HepG2 (cell line): ENCODE measurements around the gene ZCCHC24. TPM values are rescaled to one million over a fixed set of nuclear protein-coding genes. Genes with fewer than 3 reads are reported as not detected.

Experiments
- CEBPB ChIP-seq: IDR thresholded peaks from 2 replicates; pipeline ENCODE4 v1.6.1; 2011; ENCODE audit warnings: low read depth, low read length, improper control_type of control experiment, borderline replicate concordance
- CHD4 ChIP-seq: fragments of 200-600 bp; sonication (generic); IDR thresholded peaks from 2 replicates; pipeline ENCODE4 v1.7.0; 2017; ENCODE audit warnings: mild to moderate bottlenecking, low read length, borderline replicate concordance
- CSRNP1 ChIP-seq: sonication (generic); formaldehyde crosslinking; IDR thresholded peaks from 2 replicates; pipeline ENCODE4 v1.8.1; 2023; ENCODE audit warnings: mild to moderate bottlenecking, missing genetic modification reagents
- GATAD2A ChIP-seq: IDR thresholded peaks from 2 replicates; pipeline ENCODE4 v1.6.1; 2016
- ISX ChIP-seq: sonication (generic); formaldehyde crosslinking; conservative IDR thresholded peaks from 2 replicates; pipeline ENCODE4 v1.5.0; 2020; ENCODE audit warnings: missing genetic modification reagents
- JUNB ChIP-seq: sonication (generic); formaldehyde crosslinking; IDR thresholded peaks from 2 replicates; pipeline ENCODE4 v1.8.0; 2022; ENCODE audit warnings: missing genetic modification reagents, mild to moderate bottlenecking, borderline replicate concordance
- NR2F2 ChIP-seq: IDR thresholded peaks from 2 replicates; pipeline ENCODE4 v1.6.1; 2012; ENCODE audit warnings: low read depth, inconsistent platforms, borderline replicate concordance
- RBM22 ChIP-seq: fragments of 200-400 bp; formaldehyde crosslinking; optimal IDR thresholded peaks from 2 replicates; pipeline ENCODE3; 2017; ENCODE audit warnings: mild to moderate bottlenecking, low read length, moderate library complexity
- SMAD1 ChIP-seq: sonication (generic); formaldehyde crosslinking; IDR thresholded peaks from 2 replicates; pipeline ENCODE4 v1.4.0; 2020; ENCODE audit warnings: missing genetic modification reagents, low read depth, mild to moderate bottlenecking, borderline replicate concordance
- YEATS2 ChIP-seq: sonication (generic); formaldehyde crosslinking; IDR thresholded peaks from 2 replicates; pipeline ENCODE4 v1.4.0; 2020; ENCODE audit warnings: missing genetic modification reagents, borderline replicate concordance
- ZKSCAN5 ChIP-seq: sonication (generic); formaldehyde crosslinking; IDR thresholded peaks from 2 replicates; pipeline ENCODE4 v1.5.1; 2020; ENCODE audit warnings: mild to moderate bottlenecking, missing genetic modification reagents
- ZKSCAN8 ChIP-seq: IDR thresholded peaks from 2 replicates; pipeline ENCODE4 v1.6.1; 2016; ENCODE audit warnings: borderline replicate concordance, missing genetic modification reagents, missing compliant biosample characterization
- ZMYM3 ChIP-seq: sonication (generic); formaldehyde crosslinking; IDR thresholded peaks from 2 replicates; pipeline ENCODE4 v1.5.1; 2020; ENCODE audit warnings: mild to moderate bottlenecking, missing genetic modification reagents
- ZNF333 ChIP-seq: sonication (generic); formaldehyde crosslinking; IDR thresholded peaks from 2 replicates; pipeline ENCODE4 v1.4.0; 2020; ENCODE audit warnings: mild to moderate bottlenecking, missing genetic modification reagents, borderline replicate concordance
- ZNF431 ChIP-seq: sonication (generic); formaldehyde crosslinking; IDR thresholded peaks from 2 replicates; pipeline ENCODE4 v1.9.0; 2022; ENCODE audit warnings: missing genetic modification reagents, low read depth, mild to moderate bottlenecking, borderline replicate concordance
- ZNF468 ChIP-seq: sonication (generic); formaldehyde crosslinking; IDR thresholded peaks from 2 replicates; pipeline ENCODE4 v1.8.0; 2022; ENCODE audit warnings: mild to moderate bottlenecking, moderate library complexity, missing genetic modification reagents
- ZNF775 ChIP-seq: sonication (generic); formaldehyde crosslinking; IDR thresholded peaks from 2 replicates; pipeline ENCODE4 v1.4.0; 2020; ENCODE audit warnings: missing genetic modification reagents, mild to moderate bottlenecking, moderate library complexity, borderline replicate concordance
- ZSCAN9 ChIP-seq: IDR thresholded peaks from 2 replicates; pipeline ENCODE4 v1.6.1; 2016; ENCODE audit warnings: borderline replicate concordance
- polyA plus RNA-seq, 8 experiments: library from polyadenylated mRNA; depleted of rRNA in 3 of 8; stranded (reverse) in 7 of 8; unstranded in 1 of 8; fragments of >200 nt; fragmentation: Illumina TruSeq in 4 of 8; extraction: Trizol in 4 of 8; gene quantifications; 2 replicates each; pipeline versions ENCODE4 v1.2.1 to v1.2.3, GENCODE V29; 2011 to 2016; ENCODE audit warnings: low read depth in 4 of 8, missing spikeins in 1 of 8, mixed read lengths in 1 of 8; ENCODE audit not compliant: insufficient read depth in 1 of 8
- total RNA-seq, 5 experiments: library from RNA; depleted of rRNA; stranded (reverse); fragments of >200 nt; fragmentation: Illumina TruSeq; extraction: Trizol; gene quantifications; 2 replicates each; pipeline ENCODE4 v1.2.3, GENCODE V29; 2016; ENCODE audit warnings: low read depth in 1 of 5
- TF ChIP-seq, protein P1 (sequence below): sonication (generic); formaldehyde crosslinking; IDR thresholded peaks from 2 replicates; pipeline ENCODE4 v1.5.1; 2020; ENCODE audit warnings: mild to moderate bottlenecking, missing genetic modification reagents, moderate library complexity
- TF ChIP-seq, protein P2 (sequence below): sonication (generic); formaldehyde crosslinking; IDR thresholded peaks from 2 replicates; pipeline ENCODE4 v1.4.0; 2020; ENCODE audit warnings: mild to moderate bottlenecking, missing genetic modification reagents

Gene ZCCHC24
- total and polyA plus RNA-seq, 2 of the 13 experiments (the other 11 are each of a cell fraction or from before 2014, with no cell fraction given) = 3.1 to 7.9 TPM

DNA sequence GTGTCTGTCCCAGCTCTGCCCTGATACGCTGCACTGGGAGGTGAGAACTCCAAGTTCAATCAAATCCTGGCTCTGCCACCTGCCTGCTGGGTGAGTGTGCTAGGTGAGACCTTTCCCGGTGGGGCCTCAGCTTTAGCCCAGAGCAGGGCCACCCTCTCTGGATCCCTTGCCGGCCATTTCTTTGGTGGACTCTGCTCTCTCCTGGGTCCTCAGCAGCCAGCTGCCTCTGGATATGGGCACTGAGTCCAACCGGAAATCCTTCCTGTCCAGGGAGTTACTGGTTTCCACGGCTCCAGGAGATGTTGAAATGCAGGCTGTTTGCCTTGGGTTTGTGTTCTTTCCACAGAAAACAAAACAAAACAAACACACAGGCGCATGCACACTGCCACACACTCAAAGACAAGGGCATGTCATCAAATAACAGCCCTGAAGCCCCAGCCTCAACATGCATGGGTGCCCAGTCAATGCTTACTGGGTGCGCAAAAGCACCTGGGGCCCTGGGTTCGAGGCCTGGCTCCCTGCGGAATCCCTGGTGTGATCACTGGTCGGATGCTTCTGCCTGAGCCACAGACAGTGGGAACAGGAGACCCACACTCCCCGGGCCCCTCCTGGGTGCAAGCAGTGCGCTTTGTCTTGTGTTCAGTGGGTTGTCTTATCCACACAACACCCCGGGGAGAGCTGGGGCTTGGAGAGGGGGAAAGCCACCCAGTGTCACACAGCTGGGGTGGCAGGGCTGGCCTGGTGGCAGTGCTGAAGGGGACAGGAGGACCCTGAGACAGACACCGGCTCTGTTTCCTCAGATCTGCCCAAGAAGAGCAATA lies 65.1 kb downstream of the ZCCHC24 start (continued):
- TF ChIP-seq YEATS2 (CRISPR knock-in tag) (peak; percentile 0; the same call in 1 of the 2 replicates), CEBPB (peak; percentile 90), SMAD1 (CRISPR knock-in tag) (0 out of 2 replicates have a peak, but pooled peaks have one; percentile 60), JUNB (CRISPR knock-in tag) (no peak), CSRNP1 (CRISPR knock-in tag) (no peak), RBM22 (no peak), ZKSCAN5 (CRISPR knock-in tag) (0 out of 2 replicates have a peak, but pooled peaks have one; percentile 26), ZMYM3 (CRISPR knock-in tag) (peak; percentile 77; the same call in 1 of the 2 replicates), ZSCAN9 (0 out of 2 replicates have a peak, but pooled peaks have one; percentile 80), CHD4 (0 out of 2 replicates have a peak, but pooled peaks have one; percentile 35), ZNF431 (CRISPR knock-in tag) (no peak), NR2F2 (0 out of 2 replicates have a peak, but pooled peaks have one; percentile 47), ZNF468 (no peak), ZNF775 (no peak), GATAD2A (CRISPR knock-in tag) (peak; percentile 92), ZKSCAN8 (peak; percentile 46; the same call in 1 of the 2 replicates), ISX (CRISPR knock-in tag) (no peak), ZNF333 (CRISPR knock-in tag) (no peak)
- TF ChIP-seq, protein P1, sequence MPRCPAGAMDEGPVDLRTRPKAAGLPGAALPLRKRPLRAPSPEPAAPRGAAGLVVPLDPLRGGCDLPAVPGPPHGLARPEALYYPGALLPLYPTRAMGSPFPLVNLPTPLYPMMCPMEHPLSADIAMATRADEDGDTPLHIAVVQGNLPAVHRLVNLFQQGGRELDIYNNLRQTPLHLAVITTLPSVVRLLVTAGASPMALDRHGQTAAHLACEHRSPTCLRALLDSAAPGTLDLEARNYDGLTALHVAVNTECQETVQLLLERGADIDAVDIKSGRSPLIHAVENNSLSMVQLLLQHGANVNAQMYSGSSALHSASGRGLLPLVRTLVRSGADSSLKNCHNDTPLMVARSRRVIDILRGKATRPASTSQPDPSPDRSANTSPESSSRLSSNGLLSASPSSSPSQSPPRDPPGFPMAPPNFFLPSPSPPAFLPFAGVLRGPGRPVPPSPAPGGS (CRISPR knock-in tag) = peak; percentile 33; the same call in 1 of the 2 replicates
- TF ChIP-seq, protein P2, sequence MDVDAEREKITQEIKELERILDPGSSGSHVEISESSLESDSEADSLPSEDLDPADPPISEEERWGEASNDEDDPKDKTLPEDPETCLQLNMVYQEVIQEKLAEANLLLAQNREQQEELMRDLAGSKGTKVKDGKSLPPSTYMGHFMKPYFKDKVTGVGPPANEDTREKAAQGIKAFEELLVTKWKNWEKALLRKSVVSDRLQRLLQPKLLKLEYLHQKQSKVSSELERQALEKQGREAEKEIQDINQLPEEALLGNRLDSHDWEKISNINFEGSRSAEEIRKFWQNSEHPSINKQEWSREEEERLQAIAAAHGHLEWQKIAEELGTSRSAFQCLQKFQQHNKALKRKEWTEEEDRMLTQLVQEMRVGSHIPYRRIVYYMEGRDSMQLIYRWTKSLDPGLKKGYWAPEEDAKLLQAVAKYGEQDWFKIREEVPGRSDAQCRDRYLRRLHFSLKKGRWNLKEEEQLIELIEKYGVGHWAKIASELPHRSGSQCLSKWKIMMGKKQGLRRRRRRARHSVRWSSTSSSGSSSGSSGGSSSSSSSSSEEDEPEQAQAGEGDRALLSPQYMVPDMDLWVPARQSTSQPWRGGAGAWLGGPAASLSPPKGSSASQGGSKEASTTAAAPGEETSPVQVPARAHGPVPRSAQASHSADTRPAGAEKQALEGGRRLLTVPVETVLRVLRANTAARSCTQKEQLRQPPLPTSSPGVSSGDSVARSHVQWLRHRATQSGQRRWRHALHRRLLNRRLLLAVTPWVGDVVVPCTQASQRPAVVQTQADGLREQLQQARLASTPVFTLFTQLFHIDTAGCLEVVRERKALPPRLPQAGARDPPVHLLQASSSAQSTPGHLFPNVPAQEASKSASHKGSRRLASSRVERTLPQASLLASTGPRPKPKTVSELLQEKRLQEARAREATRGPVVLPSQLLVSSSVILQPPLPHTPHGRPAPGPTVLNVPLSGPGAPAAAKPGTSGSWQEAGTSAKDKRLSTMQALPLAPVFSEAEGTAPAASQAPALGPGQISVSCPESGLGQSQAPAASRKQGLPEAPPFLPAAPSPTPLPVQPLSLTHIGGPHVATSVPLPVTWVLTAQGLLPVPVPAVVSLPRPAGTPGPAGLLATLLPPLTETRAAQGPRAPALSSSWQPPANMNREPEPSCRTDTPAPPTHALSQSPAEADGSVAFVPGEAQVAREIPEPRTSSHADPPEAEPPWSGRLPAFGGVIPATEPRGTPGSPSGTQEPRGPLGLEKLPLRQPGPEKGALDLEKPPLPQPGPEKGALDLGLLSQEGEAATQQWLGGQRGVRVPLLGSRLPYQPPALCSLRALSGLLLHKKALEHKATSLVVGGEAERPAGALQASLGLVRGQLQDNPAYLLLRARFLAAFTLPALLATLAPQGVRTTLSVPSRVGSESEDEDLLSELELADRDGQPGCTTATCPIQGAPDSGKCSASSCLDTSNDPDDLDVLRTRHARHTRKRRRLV (CRISPR knock-in tag) = peak; percentile 35; the same call in 1 of the 2 replicates
